NT2/D1 (cell line): ENCODE data around the gene CCDC146.

Experiments used
- SUZ12 ChIP-seq: IDR thresholded peaks from 2 replicates; pipeline ENCODE4 v1.6.1; 2011; ENCODE audit not compliant: insufficient read length, insufficient read depth; ENCODE audit errors: extremely low read depth
- YY1 ChIP-seq: IDR thresholded peaks from 2 replicates; pipeline ENCODE4 v1.6.1; 2011; ENCODE audit not compliant: insufficient read length, insufficient read depth
- ZNF274 ChIP-seq: IDR thresholded peaks from 2 replicates; pipeline ENCODE4 v1.6.1; 2011; ENCODE audit warnings: mild to moderate bottlenecking, low read depth, low read length

DNA sequence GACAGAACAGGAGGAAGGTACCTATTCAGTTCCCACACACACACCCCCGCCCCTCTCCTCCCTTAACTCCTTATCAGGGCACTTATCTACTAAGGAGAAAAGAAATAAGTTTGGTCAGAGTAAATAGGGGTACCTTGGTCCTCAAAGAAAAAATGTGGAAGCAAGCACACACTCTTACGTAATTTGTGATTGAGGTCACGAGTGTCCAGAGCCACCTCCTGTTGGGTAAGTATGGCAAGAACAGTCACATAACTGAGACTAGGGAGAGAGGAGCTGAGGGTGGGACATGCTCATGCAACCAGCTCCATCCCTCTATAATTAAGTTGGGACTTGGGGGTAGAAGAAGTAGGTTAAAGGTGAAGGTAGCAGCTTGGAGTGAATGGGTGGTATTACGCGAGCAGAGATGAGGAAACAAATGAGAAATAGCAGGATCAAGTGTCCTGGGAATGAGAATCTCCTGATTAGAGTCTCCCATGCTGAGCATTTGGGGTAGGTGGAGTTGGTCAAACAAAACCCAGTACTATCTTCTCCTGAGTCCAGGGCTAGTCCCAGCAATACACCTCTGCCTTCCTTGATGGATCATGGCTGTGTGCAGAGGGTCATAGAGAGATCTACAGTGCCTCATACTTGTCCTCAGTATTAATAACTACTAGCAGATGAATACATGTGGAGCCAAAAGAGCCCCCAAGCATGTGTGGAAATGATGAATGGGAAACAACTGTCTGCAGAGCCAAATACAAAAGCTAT lies 216.6 kb downstream of the CCDC146 start:
- TF ChIP-seq ZNF274 (no peak), SUZ12 (no peak), YY1 (no peak)
